NT2/D1 (cell line): ENCODE results near the gene SCARB1.

Source experiments
- DNase-seq: peaks from one replicate; pipeline ENCODE4 v3.0.0-alpha.2; 2011; ENCODE audit warnings: low read depth, low spot score
- H3K27me3 ChIP-seq: 2 replicates; pipeline ENCODE4 v1.6.0; 2011; ENCODE audit warnings: mild to moderate bottlenecking; ENCODE audit not compliant: insufficient read length, insufficient read depth
- H3K36me3 ChIP-seq: 2 replicates; pipeline ENCODE4 v1.6.1; 2011; ENCODE audit warnings: mild to moderate bottlenecking, low read length, mixed read lengths; ENCODE audit not compliant: insufficient read depth, insufficient read length
- H3K4me1 ChIP-seq: 2 replicates; pipeline ENCODE4 v1.5.1; 2011; ENCODE audit not compliant: insufficient read depth, insufficient read length
- H3K4me3 ChIP-seq: 2 replicates; pipeline ENCODE4 v1.5.1; 2011; ENCODE audit warnings: low read depth; ENCODE audit not compliant: insufficient read length
- H3K9ac ChIP-seq: 2 replicates; pipeline ENCODE4 v1.6.0; 2011; ENCODE audit warnings: low read depth; ENCODE audit not compliant: insufficient read length
- H3K9me3 ChIP-seq: 2 replicates; pipeline ENCODE4 v1.5.1; 2011; ENCODE audit warnings: mild to moderate bottlenecking, low read length; ENCODE audit not compliant: insufficient read depth
- SUZ12 ChIP-seq: IDR thresholded peaks from 2 replicates; pipeline ENCODE4 v1.6.1; 2011; ENCODE audit not compliant: insufficient read length, insufficient read depth; ENCODE audit errors: extremely low read depth
- YY1 ChIP-seq: IDR thresholded peaks from 2 replicates; pipeline ENCODE4 v1.6.1; 2011; ENCODE audit not compliant: insufficient read length, insufficient read depth
- ZNF274 ChIP-seq: IDR thresholded peaks from 2 replicates; pipeline ENCODE4 v1.6.1; 2011; ENCODE audit warnings: mild to moderate bottlenecking, low read depth, low read length

The SCARB1 gene

GRCh38 chr12:124814741-124815613 lies 48.7 kb downstream of the SCARB1 start:
- Histone ChIP-seq H3K27me3 (no peaks in the 10 kb centered on the region), H3K9me3 (peaks cover 12% of the 10 kb centered on the region; the same call in 1 of the 2 replicates), H3K4me1 (peaks cover 3% of the 10 kb centered on the region), H3K4me3 (no peak overlapping the region), H3K36me3 (peaks cover 62% of the 10 kb centered on the region), H3K9ac (no peak overlapping the region)
- no peak for DNase-seq
- TF ChIP-seq SUZ12 (no peak), YY1 (no peak), ZNF274 (no peak)

- Histone ChIP-seq H3K4me1 (peaks cover 3% of the 10 kb centered on the region), H3K4me3 (no peak overlapping the region), H3K27me3 (no peaks in the 10 kb centered on the region), H3K9ac (no peak overlapping the region), H3K9me3 (peaks cover 12% of the 10 kb centered on the region; the same call in 1 of the 2 replicates), H3K36me3 (peaks cover 69% of the 10 kb centered on the region)
- TF ChIP-seq YY1 = no peak
- TF ChIP-seq ZNF274 = no peak
- TF ChIP-seq SUZ12 = no peak
- DNase-seq = no peak
Observed at GRCh38 chr12:124813782-124814181, 49.9 kb downstream of the SCARB1 start.

GRCh38 chr12:124812979-124813378 lies 50.7 kb downstream of the SCARB1 start:
- Histone ChIP-seq H3K4me1 (peaks cover 3% of the 10 kb centered on the region), H3K9me3 (peaks cover 12% of the 10 kb centered on the region; the same call in 1 of the 2 replicates), H3K27me3 (no peaks in the 10 kb centered on the region), H3K9ac (no peak overlapping the region), H3K4me3 (no peak overlapping the region), H3K36me3 (peaks cover 72% of the 10 kb centered on the region)
- DNase-seq = no peak
- TF ChIP-seq ZNF274 = no peak
- no peak for TF ChIP-seq YY1

GRCh38 chr12:124812356-124812755 lies 51.3 kb downstream of the SCARB1 start:
- H3K4me3 ChIP-seq = no peak overlapping the region
- no peak for DNase-seq
- TF ChIP-seq ZNF274 (no peak), YY1 (no peak), SUZ12 (no peak)
- no peak overlapping the region for H3K9ac ChIP-seq
- peaks cover 7% of the 10 kb centered on the region for H3K4me1 ChIP-seq
- peaks cover 12% of the 10 kb centered on the region; the same call in 1 of the 2 replicates for H3K9me3 ChIP-seq
- peaks cover 72% of the 10 kb centered on the region for H3K36me3 ChIP-seq
- H3K27me3 ChIP-seq = no peaks in the 10 kb centered on the region

- peaks cover 73% of the 10 kb centered on the region for H3K36me3 ChIP-seq
- no peak for TF ChIP-seq YY1
- TF ChIP-seq SUZ12 = no peak
- no peak for TF ChIP-seq ZNF274
- no peaks in the 10 kb centered on the region for H3K27me3 ChIP-seq
Observed at GRCh38 chr12:124811633-124812032, 52.0 kb downstream of the SCARB1 start.

GRCh38 chr12:124809878-124810277 lies 53.8 kb downstream of the SCARB1 start:
- H3K36me3 ChIP-seq = peaks cover 70% of the 10 kb centered on the region
- H3K9ac ChIP-seq = no peak overlapping the region
- H3K4me1 ChIP-seq = peaks cover 3% of the 10 kb centered on the region
- no peaks in the 10 kb centered on the region for H3K27me3 ChIP-seq
- TF ChIP-seq SUZ12 (no peak), ZNF274 (no peak), YY1 (no peak)
- no peak for DNase-seq
- H3K4me3 ChIP-seq = no peak overlapping the region
- H3K9me3 ChIP-seq = peaks cover 12% of the 10 kb centered on the region; the same call in 1 of the 2 replicates

More at GRCh38 chr12:124811633-124812032, 52.0 kb downstream of the SCARB1 start:
- peaks cover 7% of the 10 kb centered on the region for H3K4me1 ChIP-seq
- H3K9ac ChIP-seq = no peak overlapping the region
- H3K4me3 ChIP-seq = no peak overlapping the region
- no peak for DNase-seq
- H3K9me3 ChIP-seq = peaks cover 12% of the 10 kb centered on the region; the same call in 1 of the 2 replicates

- TF ChIP-seq SUZ12 (no peak), ZNF274 (no peak), YY1 (no peak)
- no peak for DNase-seq
- H3K4me1 ChIP-seq = peaks cover 4% of the 10 kb centered on the region
- peaks cover 12% of the 10 kb centered on the region; the same call in 1 of the 2 replicates for H3K9me3 ChIP-seq
- peaks cover 70% of the 10 kb centered on the region for H3K36me3 ChIP-seq
- no peak overlapping the region for H3K4me3 ChIP-seq
- H3K27me3 ChIP-seq = no peaks in the 10 kb centered on the region
- no peak overlapping the region for H3K9ac ChIP-seq
Observed at GRCh38 chr12:124809391-124809790, 54.3 kb downstream of the SCARB1 start.
